SK-N-SH (cell line): ENCODE measurements around the gene OVAAL.

ENCODE experiments used
- GABPA ChIP-seq: IDR thresholded peaks from 2 replicates; pipeline ENCODE4 v1.4.0; 2012; ENCODE audit warnings: low read depth, mild to moderate bottlenecking
- MEF2A ChIP-seq: IDR thresholded peaks from 2 replicates; pipeline ENCODE4 v1.4.0; 2012; ENCODE audit warnings: low read depth, borderline replicate concordance
- MXI1 ChIP-seq: IDR thresholded peaks from 2 replicates; pipeline ENCODE4 v1.6.1; 2012; ENCODE audit warnings: mild to moderate bottlenecking, low read depth, low read length, improper control_type of control experiment
- NFIC ChIP-seq: IDR thresholded peaks from 2 replicates; pipeline ENCODE4 v1.4.0; 2012; ENCODE audit warnings: borderline replicate concordance
- NRF1 ChIP-seq: IDR thresholded peaks from 2 replicates; pipeline ENCODE4 v1.6.1; 2012; ENCODE audit warnings: low read depth, mild to moderate bottlenecking, low read length
- SIN3A ChIP-seq: IDR thresholded peaks from 2 replicates; pipeline ENCODE4 v1.6.1; 2012; ENCODE audit warnings: low read depth, mild to moderate bottlenecking, low read length, moderate library complexity, borderline replicate concordance
- TEAD4 ChIP-seq: IDR thresholded peaks from 2 replicates; pipeline ENCODE4 v1.4.0; 2012; ENCODE audit warnings: mild to moderate bottlenecking, borderline replicate concordance; ENCODE audit not compliant: insufficient read depth
- TF ChIP-seq, protein P1 (sequence below): fragments of 200-600 bp; sonication (generic); IDR thresholded peaks from 2 replicates; pipeline ENCODE4 v1.6.1; 2017; ENCODE audit warnings: antibody characterized with exemption, mild to moderate bottlenecking, moderate library complexity
- TF ChIP-seq, protein P2 (sequence below): IDR thresholded peaks from 2 replicates; pipeline ENCODE4 v1.4.0; 2012; ENCODE audit warnings: low read depth

DNA sequence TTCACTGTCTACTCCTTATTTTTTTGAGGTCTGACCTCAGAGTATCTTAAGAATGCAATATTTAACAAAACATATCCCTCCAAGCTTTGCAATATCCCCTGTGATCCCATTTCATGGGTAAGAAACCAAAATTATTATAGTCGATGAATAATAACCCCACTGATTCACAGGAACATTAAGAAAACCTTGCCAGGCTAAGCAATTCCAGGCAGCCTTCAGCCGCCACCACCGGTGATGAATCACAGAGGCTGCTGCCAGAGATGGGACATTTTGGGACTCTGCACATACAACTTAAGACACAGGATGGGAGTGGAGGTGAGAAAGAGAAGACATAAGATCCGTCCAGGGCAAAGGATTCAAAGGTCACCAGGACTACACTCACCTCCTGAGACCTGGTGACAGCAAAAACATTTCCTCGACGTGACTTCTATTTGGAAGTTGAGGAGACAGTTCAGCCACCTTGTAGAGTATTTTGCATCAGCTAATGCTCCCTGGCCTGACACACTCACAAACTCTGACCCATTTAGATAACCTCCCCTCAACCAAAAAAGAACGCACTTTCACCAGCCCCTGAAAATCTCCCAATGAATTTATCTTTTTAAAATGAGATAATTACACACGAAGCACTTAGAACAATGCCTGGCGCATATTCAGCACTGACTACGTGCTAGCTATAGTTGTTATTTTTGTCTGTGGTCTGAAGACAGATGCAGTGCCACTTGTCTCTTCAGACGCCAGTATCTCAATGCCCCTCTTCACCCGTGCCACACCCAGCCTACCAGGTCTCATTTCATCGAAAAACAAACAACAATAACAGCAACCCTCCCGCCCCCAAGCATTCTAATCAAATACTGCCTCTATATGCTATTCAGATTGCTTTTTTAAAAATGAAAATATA is 17.8 kb upstream of the OVAAL start:
- TF ChIP-seq, protein P1, sequence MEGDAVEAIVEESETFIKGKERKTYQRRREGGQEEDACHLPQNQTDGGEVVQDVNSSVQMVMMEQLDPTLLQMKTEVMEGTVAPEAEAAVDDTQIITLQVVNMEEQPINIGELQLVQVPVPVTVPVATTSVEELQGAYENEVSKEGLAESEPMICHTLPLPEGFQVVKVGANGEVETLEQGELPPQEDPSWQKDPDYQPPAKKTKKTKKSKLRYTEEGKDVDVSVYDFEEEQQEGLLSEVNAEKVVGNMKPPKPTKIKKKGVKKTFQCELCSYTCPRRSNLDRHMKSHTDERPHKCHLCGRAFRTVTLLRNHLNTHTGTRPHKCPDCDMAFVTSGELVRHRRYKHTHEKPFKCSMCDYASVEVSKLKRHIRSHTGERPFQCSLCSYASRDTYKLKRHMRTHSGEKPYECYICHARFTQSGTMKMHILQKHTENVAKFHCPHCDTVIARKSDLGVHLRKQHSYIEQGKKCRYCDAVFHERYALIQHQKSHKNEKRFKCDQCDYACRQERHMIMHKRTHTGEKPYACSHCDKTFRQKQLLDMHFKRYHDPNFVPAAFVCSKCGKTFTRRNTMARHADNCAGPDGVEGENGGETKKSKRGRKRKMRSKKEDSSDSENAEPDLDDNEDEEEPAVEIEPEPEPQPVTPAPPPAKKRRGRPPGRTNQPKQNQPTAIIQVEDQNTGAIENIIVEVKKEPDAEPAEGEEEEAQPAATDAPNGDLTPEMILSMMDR: no peak
- TF ChIP-seq TEAD4: no peak
- no peak for TF ChIP-seq MEF2A
- TF ChIP-seq, protein P2, sequence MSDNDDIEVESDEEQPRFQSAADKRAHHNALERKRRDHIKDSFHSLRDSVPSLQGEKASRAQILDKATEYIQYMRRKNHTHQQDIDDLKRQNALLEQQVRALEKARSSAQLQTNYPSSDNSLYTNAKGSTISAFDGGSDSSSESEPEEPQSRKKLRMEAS: no peak
- TF ChIP-seq GABPA: no peak
- peak; percentile 32; the same call in 1 of the 2 replicates for TF ChIP-seq NFIC
- no peak for TF ChIP-seq SIN3A
- no peak for TF ChIP-seq NRF1
- TF ChIP-seq MXI1: no peak
